Suprapubic skin (tissue), 4 donors: ENCODE measurements around the gene SLC46A1.

Experiments
- CTCF ChIP-seq, 2 donors: fragments of 200-600 bp in 1 of 2; fragments of 450-650 bp in 1 of 2; sonication (generic) in 1 of 2; IDR thresholded peaks; one replicate each; pipeline ENCODE4 v1.5.1; 2016 to 2019; ENCODE audit warnings: antibody characterized with exemption in 2 of 2, mild to moderate bottlenecking in 1 of 2, moderate library complexity in 1 of 2
- POLR2A ChIP-seq, 2 donors: fragments of 450-650 bp; IDR thresholded peaks; one replicate each; pipeline ENCODE4 v1.6.1; 2017; ENCODE audit warnings: antibody characterized with exemption in 2 of 2, mild to moderate bottlenecking in 2 of 2, moderate library complexity in 2 of 2
- POLR2AphosphoS5 ChIP-seq, 3 donors: sonication (generic); formaldehyde crosslinking; IDR thresholded peaks; one replicate each; pipeline ENCODE4 v1.6.1; 2017; ENCODE audit warnings: antibody characterized with exemption in 3 of 3

- no peak for TF ChIP-seq POLR2A (IDR thresholded peaks at IDR 0.05)
- no peak for TF ChIP-seq POLR2AphosphoS5 (IDR thresholded peaks at IDR 0.05)
- TF ChIP-seq CTCF (IDR thresholded peaks at IDR 0.05), result no peak
Measured at GRCh38 chr17:28404461-28404811, 1.6 kb downstream of the SLC46A1 start.
